Activated T-cell treated with anti-CD3 and anti-CD28 coated beads, Interleukin-2, amount 50 U/mL, for 72 hours (primary cell): ENCODE results near the gene CFAP20DC. TPM values are rescaled to one million over a fixed set of nuclear protein-coding genes. Genes with fewer than 3 reads are reported as not detected.
"Not testable (repeated sequence)": the region's sequence is repeated elsewhere in the genome, so short reads cannot be mapped to it uniquely, and the experiment has no call there.

Experiments
- ATAC-seq, 2 donors: fragments of 150-1000 bp; cut with Tn5 transposase; replicated peaks in 1 of 2; 2 replicates each; pipeline ENCODE4 v1.10.0; 2021; ENCODE audit warnings: moderate library complexity in 2 of 2, mild to moderate bottlenecking in 1 of 2
- DNase-seq, 2 donors: peaks; one replicate each; pipeline ENCODE4 v3.0.0; 2021 to 2022; ENCODE audit warnings: mixed read lengths in 1 of 2
- H3K27ac Mint-ChIP-seq: one replicate; pipeline ENCODE4 v1.8.0; 2022; ENCODE audit warnings: mild to moderate bottlenecking, moderate library complexity, mixed read lengths
- H3K27me3 Mint-ChIP-seq: one replicate; pipeline ENCODE4 v1.8.0; 2022; ENCODE audit warnings: low read depth, mixed read lengths
- H3K36me3 Mint-ChIP-seq, 2 donors: one replicate each; pipeline ENCODE4 v1.8.0; 2022; ENCODE audit warnings: mixed read lengths in 2 of 2, mild to moderate bottlenecking in 1 of 2; ENCODE audit not compliant: insufficient read depth in 2 of 2
- H3K4me1 Mint-ChIP-seq: one replicate; pipeline ENCODE4 v1.8.0; 2022; ENCODE audit warnings: low read depth, mixed read lengths
- H3K4me3 Mint-ChIP-seq, 2 donors: one replicate each; pipeline ENCODE4 v1.8.0; 2022; ENCODE audit warnings: mild to moderate bottlenecking in 2 of 2, mixed read lengths in 2 of 2, moderate library complexity in 2 of 2
- H3K9me3 Mint-ChIP-seq, 2 donors: one replicate each; pipeline ENCODE4 v1.8.0; 2022; ENCODE audit warnings: mixed read lengths in 2 of 2
- total RNA-seq, 2 donors: library from RNA; stranded (reverse); gene quantifications; one replicate each; pipeline ENCODE4 v1.2.3, GENCODE V29; 2022

CFAP20DC gene
- total RNA-seq, 2 donors from 2014 or later: 2.0 to 2.8 TPM

DNA sequence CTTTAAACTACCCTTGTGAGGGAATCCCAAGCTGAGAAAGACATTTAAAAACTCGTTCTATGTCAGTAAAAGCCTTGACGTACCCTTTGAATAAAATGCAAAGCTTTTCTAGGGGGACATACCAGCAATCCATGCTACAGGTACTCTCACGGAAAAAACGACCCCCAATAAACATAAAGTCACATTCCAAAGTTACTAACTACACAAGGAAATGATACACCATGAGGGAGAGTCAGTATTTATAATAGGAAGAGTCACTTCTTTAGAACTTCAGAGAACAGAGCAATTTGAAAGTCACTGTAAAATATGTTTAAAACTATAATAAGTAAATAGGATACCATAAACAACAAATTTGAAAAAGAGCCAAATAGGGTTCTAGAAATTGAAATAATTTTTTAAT is 63.2 kb downstream of the CFAP20DC start:
- Mint-ChIP-seq H3K27ac (no peak overlapping the region), H3K36me3 (no peaks in the 10 kb centered on the region), H3K4me1 (no peaks in the 10 kb centered on the region), H3K4me3 (no peak overlapping the region), H3K27me3 (peaks cover 6% of the 10 kb centered on the region), H3K9me3 (no peaks in the 10 kb centered on the region)
- ATAC-seq (no peak), DNase-seq (no peak)

DNA sequence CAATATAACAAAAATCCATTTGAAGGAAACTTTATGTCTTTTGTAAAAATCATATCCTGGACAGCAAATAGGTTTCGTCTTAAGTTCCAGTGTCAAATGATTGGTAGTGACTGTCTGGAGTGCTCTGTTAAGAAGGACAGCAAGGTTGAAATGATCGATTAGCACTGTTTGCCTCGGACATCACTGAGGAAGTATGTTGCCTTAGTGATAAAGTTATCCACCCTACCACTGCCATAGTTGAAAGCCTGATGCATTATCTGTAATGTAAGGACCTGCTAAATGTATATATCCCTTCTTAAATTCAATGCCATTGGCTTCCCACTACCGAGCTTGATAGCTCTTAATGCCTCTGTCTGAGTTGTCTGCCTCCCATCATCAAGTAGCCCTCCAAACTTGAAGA is 70.0 kb downstream of the CFAP20DC start:
- DNase-seq (no peak), ATAC-seq (no peak)
- Mint-ChIP-seq H3K36me3 (no peaks in the 10 kb centered on the region), H3K27ac (no peak overlapping the region), H3K27me3 (peaks cover 12% of the 10 kb centered on the region), H3K9me3 (peaks cover 0 to 1% of the 10 kb centered on the region in 2 donors), H3K4me1 (peaks cover 4% of the 10 kb centered on the region), H3K4me3 (no peak overlapping the region)

DNA sequence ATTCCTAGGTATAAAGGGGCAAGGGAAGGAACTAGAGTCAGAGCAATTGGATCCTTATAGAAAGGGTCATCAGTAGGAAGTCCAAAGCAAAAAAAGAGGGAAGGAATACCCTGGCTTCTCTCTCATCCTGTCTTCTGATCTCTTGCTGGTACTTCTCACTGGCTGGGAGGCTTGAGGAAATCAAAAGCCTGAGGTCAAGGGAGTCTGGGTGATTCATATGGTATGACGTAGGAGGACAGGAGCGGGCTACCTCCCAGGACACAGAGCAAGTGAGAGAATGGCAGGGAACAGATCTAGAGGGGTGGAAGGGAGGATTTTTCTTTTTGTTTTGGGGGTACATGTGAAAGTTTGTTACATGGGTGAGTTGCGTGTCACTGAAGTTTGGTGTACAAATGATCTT is 76.0 kb downstream of the CFAP20DC start:
- H3K4me3 Mint-ChIP-seq: no peak overlapping the region
- peaks cover 4% of the 10 kb centered on the region for H3K4me1 Mint-ChIP-seq
- no peak for DNase-seq
- no peaks in the 10 kb centered on the region for H3K9me3 Mint-ChIP-seq
- H3K27me3 Mint-ChIP-seq: peaks cover 7% of the 10 kb centered on the region
- ATAC-seq: no peak
- no peak overlapping the region for H3K27ac Mint-ChIP-seq
- H3K36me3 Mint-ChIP-seq: no peaks in the 10 kb centered on the region

DNA sequence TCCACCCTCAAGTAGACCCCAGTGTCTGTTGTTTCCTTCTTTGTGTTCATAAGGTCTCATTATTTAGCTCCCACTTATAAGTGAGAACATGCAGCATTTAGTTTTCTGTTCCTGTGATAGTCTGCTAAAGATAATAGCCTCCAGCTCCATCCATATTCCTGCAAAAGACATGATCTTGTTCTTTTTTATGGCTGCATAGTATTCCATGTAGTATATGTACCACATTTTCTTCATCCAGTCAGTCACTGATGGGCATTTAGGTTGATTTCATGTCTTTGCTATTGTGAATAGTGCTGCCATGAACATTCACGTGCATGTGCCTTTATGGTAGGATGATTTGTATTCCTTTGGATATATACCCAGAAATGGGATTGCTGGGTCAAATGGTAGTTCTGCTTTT is 82.0 kb downstream of the CFAP20DC start:
- not testable (repeated sequence) for DNase-seq, H3K27ac Mint-ChIP-seq, H3K9me3 Mint-ChIP-seq, H3K4me1 Mint-ChIP-seq, H3K27me3 Mint-ChIP-seq, ATAC-seq, H3K36me3 Mint-ChIP-seq, H3K4me3 Mint-ChIP-seq

DNA sequence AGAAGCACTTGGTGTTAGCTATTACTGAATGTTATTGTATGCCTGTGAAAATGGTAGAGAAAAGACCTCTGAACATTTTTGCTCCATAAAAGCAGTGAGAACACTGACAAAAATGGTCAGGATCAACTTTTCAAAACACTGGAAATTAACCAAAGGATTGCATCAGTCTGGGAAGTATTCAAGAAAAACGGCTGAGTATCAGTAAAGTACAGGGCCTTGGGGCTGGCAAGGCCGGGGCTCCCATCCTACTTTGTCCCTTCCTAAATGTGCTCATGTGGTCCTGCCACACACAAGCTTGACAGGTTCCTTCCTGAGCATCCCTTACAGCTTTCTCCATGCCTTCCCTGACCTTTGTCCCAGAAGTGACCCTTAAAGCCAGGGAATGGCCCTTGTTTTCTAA is 84.0 kb downstream of the CFAP20DC start:
- Mint-ChIP-seq H3K4me3 (no peak overlapping the region), H3K9me3 (peaks cover 0 to 2% of the 10 kb centered on the region in 2 donors), H3K27ac (no peak overlapping the region), H3K27me3 (no peaks in the 10 kb centered on the region), H3K36me3 (no peaks in the 10 kb centered on the region), H3K4me1 (no peaks in the 10 kb centered on the region)
- ATAC-seq: no peak
- DNase-seq: no peak

DNA sequence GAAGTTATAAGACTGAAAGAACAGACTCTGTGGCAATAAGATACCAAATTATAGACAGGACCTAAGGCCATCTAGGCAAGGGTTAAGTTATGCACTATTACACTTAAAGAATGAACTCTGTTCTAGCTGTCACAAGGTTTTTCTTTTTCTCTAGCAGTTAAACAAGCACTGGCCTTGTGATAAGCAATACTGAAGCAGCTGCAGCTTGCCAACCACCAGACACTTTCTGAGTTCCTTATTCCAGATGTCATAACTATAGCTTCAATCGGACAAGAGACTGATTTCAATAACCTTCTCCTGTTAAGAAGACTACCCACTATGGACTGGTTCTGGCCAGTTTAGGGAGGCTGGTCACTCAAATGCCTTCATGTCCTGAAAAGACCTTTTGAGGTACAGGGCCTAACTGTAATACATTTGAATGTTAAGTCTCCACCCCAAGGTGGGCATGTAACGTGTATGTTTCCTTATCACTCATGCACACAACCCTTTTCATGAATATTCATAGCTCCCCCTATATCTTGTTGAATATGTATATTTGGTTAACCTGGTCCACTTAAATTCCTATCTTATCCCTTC is 85.8 kb downstream of the CFAP20DC start:
- ATAC-seq (no peak), DNase-seq (no peak)
- no peak overlapping the region for H3K4me3 Mint-ChIP-seq
- H3K36me3 Mint-ChIP-seq: no peaks in the 10 kb centered on the region
- no peaks in the 10 kb centered on the region for H3K4me1 Mint-ChIP-seq
- peaks cover 0 to 2% of the 10 kb centered on the region in 2 donors for H3K9me3 Mint-ChIP-seq
- H3K27ac Mint-ChIP-seq: no peak overlapping the region
- no peaks in the 10 kb centered on the region for H3K27me3 Mint-ChIP-seq

DNA sequence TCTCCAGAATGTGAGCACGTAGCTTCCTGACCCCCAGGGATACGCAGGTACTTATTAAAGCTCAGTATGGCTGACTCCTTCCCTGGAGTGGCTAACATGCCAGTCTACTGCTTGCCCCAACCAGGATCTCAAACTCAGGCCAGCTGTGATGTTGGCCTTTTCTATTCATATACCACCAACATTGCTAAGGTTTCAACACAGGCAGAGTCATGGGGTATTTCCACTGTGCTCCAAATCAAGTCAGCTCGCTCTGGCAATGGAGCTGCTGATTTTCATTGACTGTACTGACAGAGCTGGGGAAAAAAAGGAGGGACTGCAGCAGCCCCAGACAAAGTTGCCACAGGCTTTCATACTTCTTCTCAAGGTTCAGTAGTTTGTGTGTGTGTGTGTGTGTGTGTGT is 87.0 kb downstream of the CFAP20DC start:
- Mint-ChIP-seq H3K4me3 (no peak overlapping the region), H3K27ac (no peak overlapping the region), H3K36me3 (no peaks in the 10 kb centered on the region), H3K27me3 (no peaks in the 10 kb centered on the region), H3K4me1 (no peaks in the 10 kb centered on the region), H3K9me3 (peaks cover 0 to 1% of the 10 kb centered on the region in 2 donors)
- no peak for ATAC-seq
- DNase-seq: no peak

DNA sequence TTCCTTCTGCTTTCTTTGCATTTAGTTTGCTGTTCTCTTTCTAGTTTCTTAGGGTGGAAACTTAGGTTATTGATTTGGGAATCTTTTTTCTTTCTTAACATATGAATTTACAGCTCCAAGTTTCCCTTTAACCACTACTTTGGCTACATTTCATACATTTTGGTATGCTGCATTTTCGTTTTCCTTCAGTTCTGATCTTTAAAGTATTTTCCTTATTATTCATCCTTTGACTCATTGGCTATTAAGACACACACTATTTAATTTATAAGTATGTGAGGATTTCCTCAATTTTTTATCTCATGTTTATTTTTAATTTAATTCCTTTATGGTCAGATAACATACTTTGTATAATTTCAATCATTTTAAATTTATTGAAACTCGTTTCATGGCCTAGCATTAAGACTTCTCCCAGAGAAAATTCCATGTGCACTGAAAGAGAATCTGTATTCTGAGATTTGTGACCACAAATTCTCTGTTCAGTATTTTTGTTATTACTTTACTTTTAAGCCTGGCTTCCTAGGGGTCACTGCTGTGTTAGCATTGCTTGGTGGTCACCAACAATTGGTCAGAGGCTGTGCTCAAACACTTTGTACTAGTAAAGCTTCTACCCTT is 87.7 kb downstream of the CFAP20DC start:
- no peak overlapping the region for H3K4me3 Mint-ChIP-seq
- no peaks in the 10 kb centered on the region for H3K27me3 Mint-ChIP-seq
- H3K4me1 Mint-ChIP-seq: no peaks in the 10 kb centered on the region
- H3K27ac Mint-ChIP-seq: no peak overlapping the region
- no peaks in the 10 kb centered on the region for H3K36me3 Mint-ChIP-seq
- ATAC-seq (no peak), DNase-seq (no peak)
- no peaks in the 10 kb centered on the region for H3K9me3 Mint-ChIP-seq

DNA sequence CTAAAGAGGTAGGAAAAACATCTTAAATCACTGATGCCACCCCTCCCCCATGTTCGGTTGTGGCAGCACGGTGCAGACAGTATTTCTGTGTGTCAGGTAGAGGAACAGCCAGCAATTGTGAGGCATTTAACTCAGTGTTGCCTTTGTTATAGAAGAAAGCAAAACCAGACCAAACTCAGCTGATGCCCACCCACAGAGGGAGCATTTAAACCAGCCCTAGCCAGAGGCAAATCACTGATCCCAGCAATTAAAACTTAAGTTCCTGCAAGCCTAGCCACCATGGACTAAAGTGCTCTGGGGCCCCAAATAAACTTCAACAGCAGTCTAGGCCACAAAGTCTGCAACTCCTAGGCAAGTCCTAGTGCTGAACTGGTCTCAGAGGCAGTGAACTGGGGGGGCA is 94.5 kb downstream of the CFAP20DC start:
- Mint-ChIP-seq H3K4me1 (no peaks in the 10 kb centered on the region), H3K4me3 (no peak overlapping the region), H3K9me3 (no peaks in the 10 kb centered on the region), H3K27ac (no peak overlapping the region), H3K36me3 (no peaks in the 10 kb centered on the region), H3K27me3 (no peaks in the 10 kb centered on the region)
- ATAC-seq (no peak), DNase-seq (no peak)

DNA sequence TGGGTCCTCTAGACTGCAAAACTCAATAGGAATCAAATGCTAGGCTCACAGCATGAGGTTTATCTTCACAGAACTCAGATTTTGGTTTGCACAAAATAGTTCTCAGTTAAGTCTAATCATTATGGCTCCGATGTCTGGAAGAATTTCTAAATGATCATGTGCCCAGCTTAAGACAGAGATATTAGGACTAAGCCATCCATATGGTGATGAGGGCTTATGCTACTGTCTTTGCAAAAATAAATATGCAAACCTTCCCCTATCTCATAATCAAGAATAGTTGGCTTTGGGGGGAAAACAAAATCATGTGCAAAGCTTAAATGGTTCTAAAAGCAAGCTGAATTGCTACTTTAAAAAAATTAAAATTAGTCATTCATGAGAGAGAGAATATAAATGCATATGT is 96.5 kb downstream of the CFAP20DC start:
- DNase-seq (no peak), ATAC-seq (no peak)
- Mint-ChIP-seq H3K4me3 (no peak overlapping the region), H3K4me1 (peaks cover 2% of the 10 kb centered on the region), H3K36me3 (no peaks in the 10 kb centered on the region), H3K27me3 (no peaks in the 10 kb centered on the region), H3K27ac (no peak overlapping the region), H3K9me3 (no peaks in the 10 kb centered on the region)

DNA sequence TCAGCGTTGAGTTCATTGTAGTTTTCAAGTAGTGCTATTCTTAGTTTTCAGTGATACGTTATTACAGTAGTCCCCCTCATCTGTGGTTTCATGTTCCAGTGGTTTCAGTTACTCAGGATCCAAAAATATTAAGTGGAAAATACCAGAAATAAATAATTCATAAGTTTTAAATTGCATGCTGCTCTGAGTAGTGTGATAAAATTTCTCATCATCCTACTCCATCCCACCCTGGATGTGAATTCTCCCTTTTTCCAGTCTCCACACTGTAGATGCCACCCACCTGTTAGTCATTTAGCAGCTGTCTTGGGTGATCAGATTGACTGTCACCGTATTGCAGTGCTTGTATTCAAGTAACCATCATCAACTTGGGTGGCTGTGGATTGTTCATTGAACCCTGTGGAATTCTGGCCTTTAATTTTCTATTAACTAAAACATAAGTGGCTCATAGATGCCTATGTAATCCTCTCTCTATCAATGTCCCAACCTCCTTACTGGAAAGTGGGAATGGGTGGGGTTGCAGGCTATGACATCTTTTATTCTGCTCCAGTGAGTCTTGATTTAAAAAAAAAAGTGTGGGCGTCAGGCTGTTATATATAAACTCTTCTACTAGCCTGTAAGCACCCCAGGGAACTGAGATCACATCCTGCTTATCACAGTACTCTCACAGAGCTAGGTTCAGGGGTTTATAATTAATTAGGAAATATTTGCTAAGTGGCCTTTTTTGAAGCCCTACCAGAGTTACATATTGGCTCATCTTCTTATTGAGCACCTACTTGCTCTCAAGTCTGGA is 97.5 kb downstream of the CFAP20DC start:
- no peaks in the 10 kb centered on the region for H3K36me3 Mint-ChIP-seq
- no peak for DNase-seq
- peaks cover 6% of the 10 kb centered on the region for H3K4me1 Mint-ChIP-seq
- H3K9me3 Mint-ChIP-seq: no peaks in the 10 kb centered on the region
- no peaks in the 10 kb centered on the region for H3K27me3 Mint-ChIP-seq
- no peak overlapping the region for H3K27ac Mint-ChIP-seq
- H3K4me3 Mint-ChIP-seq: no peak overlapping the region
- no peak for ATAC-seq

DNA sequence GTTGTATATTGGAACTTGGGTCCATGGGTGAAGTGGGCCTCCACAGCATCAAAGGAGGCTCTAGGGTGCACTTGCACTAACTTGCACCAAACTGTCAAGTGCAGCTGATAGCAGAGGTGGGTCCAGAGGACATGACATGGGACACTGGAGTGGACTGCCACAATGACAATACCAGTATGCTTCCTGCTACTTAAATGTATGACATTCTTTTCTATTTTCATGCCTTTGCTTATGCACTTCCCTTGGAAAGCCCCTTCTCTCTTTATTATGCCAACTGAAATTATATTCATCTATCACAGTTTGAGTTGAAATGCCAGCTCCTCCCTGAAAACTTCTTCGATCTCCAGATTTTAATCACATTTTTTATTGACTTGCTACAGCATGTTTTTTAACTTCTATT is 101.8 kb downstream of the CFAP20DC start:
- no peak for DNase-seq
- H3K9me3 Mint-ChIP-seq: no peaks in the 10 kb centered on the region
- no peaks in the 10 kb centered on the region for H3K36me3 Mint-ChIP-seq
- no peak overlapping the region for H3K27ac Mint-ChIP-seq
- no peak overlapping the region for H3K4me3 Mint-ChIP-seq
- peaks cover 6% of the 10 kb centered on the region for H3K4me1 Mint-ChIP-seq
- ATAC-seq: no peak
- no peaks in the 10 kb centered on the region for H3K27me3 Mint-ChIP-seq

DNA sequence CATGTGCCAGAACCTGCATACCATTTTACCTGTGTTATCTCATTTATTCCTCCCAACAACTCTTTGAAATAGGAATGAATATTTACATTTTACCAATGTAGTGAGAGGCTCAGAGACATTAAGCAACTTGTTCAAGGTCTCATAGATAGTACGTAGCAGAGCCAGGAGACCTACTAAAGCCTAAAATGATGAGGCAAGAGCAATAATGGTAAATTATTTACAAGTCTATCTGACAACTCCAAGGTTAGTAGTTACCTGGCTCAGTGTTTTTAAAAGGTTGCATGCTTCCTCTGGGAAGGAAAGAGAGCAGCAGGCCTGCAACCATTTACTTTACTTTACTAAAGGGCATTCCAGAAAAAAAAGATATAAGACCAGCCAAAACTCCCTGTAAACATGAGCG is 103.0 kb downstream of the CFAP20DC start:
- H3K4me1 Mint-ChIP-seq: peaks cover 6% of the 10 kb centered on the region
- ATAC-seq: no peak
- H3K4me3 Mint-ChIP-seq: no peak overlapping the region
- no peak overlapping the region for H3K27ac Mint-ChIP-seq
- no peaks in the 10 kb centered on the region for H3K27me3 Mint-ChIP-seq
- no peak for DNase-seq
- no peaks in the 10 kb centered on the region for H3K36me3 Mint-ChIP-seq
- no peaks in the 10 kb centered on the region for H3K9me3 Mint-ChIP-seq
